OCI-LY3 (cell line): ENCODE data around the gene MAGEB1.

Experiments
- H2AFZ ChIP-seq: fragments of 200-600, 300-600 bp; shearing (Covaris generic); 2 replicates; pipeline ENCODE4 v1.6.0; 2014; ENCODE audit warnings: antibody characterized with exemption, low read depth, low read length
- H3K27ac ChIP-seq: fragments of 200-600, 300-600 bp; sonication (generic); 2 replicates; pipeline ENCODE4 v1.5.1; 2014; ENCODE audit warnings: mild to moderate bottlenecking, low read length, moderate library complexity, mixed read lengths
- H3K27me3 ChIP-seq: fragments of 200-600, 300-600 bp; sonication (generic); 2 replicates; pipeline ENCODE4 v1.6.1; 2014; ENCODE audit warnings: low read depth, low read length, mixed read lengths
- H3K36me3 ChIP-seq: fragments of 200-600, 300-600 bp; sonication (generic); replicated peaks from 2 replicates; pipeline ENCODE3; 2014; ENCODE audit warnings: low read depth, low read length, mixed read lengths
- H3K4me1 ChIP-seq: fragments of 300-600, 200-600 bp; sonication (generic); 2 replicates; pipeline ENCODE4 v1.6.1; 2014; ENCODE audit warnings: low read length, mixed read lengths
- H3K4me2 ChIP-seq: fragments of 200-600, 300-600 bp; sonication (generic); 2 replicates; pipeline ENCODE4 v1.6.1; 2014; ENCODE audit warnings: low read length, mixed read lengths
- H3K4me3 ChIP-seq: fragments of 300-600, 200-600 bp; sonication (generic); 2 replicates; pipeline ENCODE4 v1.5.1; 2014; ENCODE audit warnings: antibody characterized with exemption, mild to moderate bottlenecking, low read length, moderate library complexity
- H3K79me2 ChIP-seq: fragments of 300-600, 200-600 bp; shearing (Covaris generic); 2 replicates; pipeline ENCODE4 v1.6.1; 2014; ENCODE audit warnings: mild to moderate bottlenecking, low read length, mixed read lengths
- H3K9ac ChIP-seq: fragments of 300-600, 200-600 bp; shearing (Covaris generic); 2 replicates; pipeline ENCODE4 v1.6.0; 2014; ENCODE audit warnings: mild to moderate bottlenecking, low read length, moderate library complexity
- H3K9me3 ChIP-seq: fragments of 200-600, 300-600 bp; shearing (Covaris generic); 2 replicates; pipeline ENCODE4 v1.6.1; 2014; ENCODE audit warnings: low read length, mixed read lengths; ENCODE audit not compliant: insufficient read depth
- H4K20me1 ChIP-seq: fragments of 200-600, 300-600 bp; sonication (generic); 2 replicates; pipeline ENCODE4 v1.6.1; 2016; ENCODE audit warnings: low read length, mixed read lengths; ENCODE audit not compliant: insufficient read depth
- EZH2phosphoT487 ChIP-seq: fragments of 200-600 bp; shearing (Covaris generic); IDR thresholded peaks from 2 replicates; pipeline ENCODE4 v1.6.1; 2018; ENCODE audit warnings: antibody characterized with exemption, mixed run types, low read depth
- TF ChIP-seq, protein P1 (sequence below): fragments of 200-600, 300-600 bp; sonication (generic); IDR thresholded peaks from 2 replicates; pipeline ENCODE4 v1.5.1; 2014; ENCODE audit warnings: antibody characterized with exemption, low read length, low read depth

MAGEB1 gene

DNA sequence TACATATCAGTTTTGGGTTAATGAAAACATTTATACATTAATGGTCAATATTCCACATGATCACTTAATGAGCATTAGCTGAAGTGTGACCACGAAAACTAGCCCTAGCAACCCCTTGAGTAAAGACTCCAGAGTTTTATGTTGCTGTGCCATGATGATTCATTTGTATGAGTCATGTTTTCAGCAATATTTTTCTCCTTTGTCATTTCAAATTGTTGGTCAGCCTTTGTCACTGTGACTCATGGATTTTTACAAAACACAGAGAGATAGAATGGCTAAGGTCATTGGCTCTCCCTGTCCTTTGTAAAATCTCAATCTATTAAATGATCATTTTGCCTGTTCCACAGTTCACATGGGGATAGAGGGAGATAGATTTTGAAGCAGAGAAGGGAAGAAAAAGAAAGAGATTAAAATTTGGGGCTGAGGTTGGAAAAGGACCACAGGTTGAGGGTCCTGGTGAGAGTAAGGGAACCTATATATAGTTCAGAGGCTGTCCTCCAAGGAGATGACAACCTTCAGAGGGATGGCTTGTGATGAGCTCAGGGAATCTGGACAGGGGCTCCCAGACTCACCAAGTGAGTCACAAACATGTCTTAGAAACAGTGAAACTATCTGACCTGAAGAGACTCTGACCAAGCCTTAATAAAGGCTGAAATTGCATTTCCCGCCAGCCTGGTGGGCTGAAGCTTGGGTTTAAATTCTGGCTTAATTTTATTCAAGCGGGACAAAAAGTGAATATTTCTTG lies 36.7 kb downstream of the MAGEB1 start:
- Histone ChIP-seq H2AFZ (no peak overlapping the region), H3K27me3 (no peaks in the 10 kb centered on the region), H3K36me3 (no peaks in the 10 kb centered on the region), H3K27ac (no peak overlapping the region), H3K9ac (no peak overlapping the region), H3K79me2 (no peaks in the 10 kb centered on the region), H3K9me3 (no peaks in the 10 kb centered on the region), H3K4me3 (no peak overlapping the region), H3K4me1 (no peaks in the 10 kb centered on the region), H3K4me2 (no peak overlapping the region), H4K20me1 (no peaks in the 10 kb centered on the region)
- no peak for TF ChIP-seq EZH2phosphoT487
- TF ChIP-seq, protein P1, sequence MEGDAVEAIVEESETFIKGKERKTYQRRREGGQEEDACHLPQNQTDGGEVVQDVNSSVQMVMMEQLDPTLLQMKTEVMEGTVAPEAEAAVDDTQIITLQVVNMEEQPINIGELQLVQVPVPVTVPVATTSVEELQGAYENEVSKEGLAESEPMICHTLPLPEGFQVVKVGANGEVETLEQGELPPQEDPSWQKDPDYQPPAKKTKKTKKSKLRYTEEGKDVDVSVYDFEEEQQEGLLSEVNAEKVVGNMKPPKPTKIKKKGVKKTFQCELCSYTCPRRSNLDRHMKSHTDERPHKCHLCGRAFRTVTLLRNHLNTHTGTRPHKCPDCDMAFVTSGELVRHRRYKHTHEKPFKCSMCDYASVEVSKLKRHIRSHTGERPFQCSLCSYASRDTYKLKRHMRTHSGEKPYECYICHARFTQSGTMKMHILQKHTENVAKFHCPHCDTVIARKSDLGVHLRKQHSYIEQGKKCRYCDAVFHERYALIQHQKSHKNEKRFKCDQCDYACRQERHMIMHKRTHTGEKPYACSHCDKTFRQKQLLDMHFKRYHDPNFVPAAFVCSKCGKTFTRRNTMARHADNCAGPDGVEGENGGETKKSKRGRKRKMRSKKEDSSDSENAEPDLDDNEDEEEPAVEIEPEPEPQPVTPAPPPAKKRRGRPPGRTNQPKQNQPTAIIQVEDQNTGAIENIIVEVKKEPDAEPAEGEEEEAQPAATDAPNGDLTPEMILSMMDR = no peak

DNA sequence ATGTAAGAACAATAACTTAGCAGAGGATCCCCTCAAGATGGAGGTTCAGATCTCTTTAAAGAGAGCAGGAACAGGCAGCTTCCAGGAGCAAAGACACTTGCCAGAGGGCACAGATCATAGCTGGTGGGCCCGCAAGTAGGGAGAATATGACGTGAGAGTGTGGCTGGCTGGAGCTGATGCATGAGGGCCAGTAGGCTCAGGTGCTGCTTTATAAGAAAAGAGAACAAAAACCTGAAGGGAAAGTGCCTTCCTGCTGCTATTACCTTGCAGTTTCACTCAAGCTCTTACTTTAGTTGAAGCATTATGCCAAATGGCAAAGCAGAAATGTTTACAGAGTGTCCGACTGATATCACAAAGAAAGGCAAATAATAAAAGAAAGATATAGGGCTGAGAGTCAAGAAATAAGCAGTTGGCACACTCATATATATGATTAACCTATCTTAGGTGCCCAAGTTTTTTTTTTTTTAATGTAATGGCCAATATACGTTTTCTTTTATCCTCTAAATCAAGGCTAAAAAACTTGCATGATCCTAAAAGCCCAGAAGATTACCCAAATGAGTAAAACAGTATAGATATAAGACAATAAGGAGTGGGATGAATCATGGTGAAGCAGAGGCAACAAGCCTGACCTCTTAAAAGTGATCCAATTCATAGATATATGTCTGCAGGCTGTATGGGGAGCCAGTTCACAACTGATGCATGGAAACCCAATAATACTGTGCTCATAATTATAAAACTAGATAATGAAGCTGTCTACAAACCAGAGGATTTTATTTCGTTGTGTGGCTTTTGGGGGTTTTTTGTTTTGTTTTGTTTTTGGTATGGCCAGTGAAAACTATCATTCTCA lies 49.7 kb downstream of the MAGEB1 start:
- TF ChIP-seq, protein P1 = no peak
- no peak for TF ChIP-seq EZH2phosphoT487
- Histone ChIP-seq H3K4me3 (no peak overlapping the region), H3K27ac (no peak overlapping the region), H3K4me2 (peak overlapping the region; percentile 34), H3K9me3 (no peaks in the 10 kb centered on the region), H3K9ac (no peak overlapping the region), H2AFZ (no peak overlapping the region), H3K27me3 (no peaks in the 10 kb centered on the region), H3K36me3 (no peaks in the 10 kb centered on the region), H3K79me2 (no peaks in the 10 kb centered on the region), H4K20me1 (no peaks in the 10 kb centered on the region), H3K4me1 (peaks cover 21% of the 10 kb centered on the region)

DNA sequence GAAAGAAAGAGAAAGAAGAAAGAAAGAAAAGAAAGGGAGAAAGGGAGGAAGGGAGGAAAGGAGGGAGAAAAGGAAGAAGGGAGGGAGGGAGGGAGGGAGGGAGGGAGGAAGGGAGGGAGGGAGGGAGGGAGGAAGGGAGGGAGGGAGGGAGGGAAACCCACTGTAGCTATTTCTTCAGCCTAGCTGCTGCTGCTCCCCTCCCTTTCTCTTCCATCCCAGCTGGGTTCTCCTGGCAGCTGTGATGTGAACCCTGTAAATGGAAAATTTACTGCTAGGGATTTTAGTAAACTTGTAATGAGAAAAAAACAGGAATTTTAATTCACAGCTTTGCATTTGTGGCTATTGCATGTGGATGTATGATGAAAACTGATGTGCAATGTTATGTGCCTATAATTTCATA lies 54.3 kb downstream of the MAGEB1 start:
- Histone ChIP-seq H3K79me2 (no peaks in the 10 kb centered on the region), H2AFZ (no peak overlapping the region), H3K9ac (no peak overlapping the region), H3K4me1 (peaks cover 17% of the 10 kb centered on the region), H3K36me3 (no peaks in the 10 kb centered on the region), H3K9me3 (no peaks in the 10 kb centered on the region), H3K27me3 (no peaks in the 10 kb centered on the region), H4K20me1 (no peaks in the 10 kb centered on the region), H3K4me3 (no peak overlapping the region), H3K27ac (no peak overlapping the region), H3K4me2 (no peak overlapping the region)
- TF ChIP-seq, protein P1 = no peak
- TF ChIP-seq EZH2phosphoT487 = no peak
